Adrenal gland (tissue), 12 donors: Measurements from ENCODE around the gene MROH2A. TPM values are rescaled to one million over a fixed set of nuclear protein-coding genes. Genes with fewer than 3 reads are reported as not detected.
"Not testable (repeated sequence)": the region's sequence is repeated elsewhere in the genome, so short reads cannot be mapped to it uniquely, and the experiment has no call there.

ENCODE experiments used
- DNase-seq, 7 donors: peaks; one replicate each; pipeline ENCODE4 v3.0.0-alpha.2; 2019 to 2020
- H3K27ac ChIP-seq, 5 donors: fragments of 200-600 bp; sonication (generic) in 4 of 5; 1 replicate in 3 of 5; 2 replicates in 2 of 5; pipeline versions ENCODE4 v1.5.1 to v1.8.0; 2016 to 2020; ENCODE audit warnings: mild to moderate bottlenecking in 1 of 5
- H3K27me3 ChIP-seq: fragments of 200-600 bp; 2 replicates; pipeline ENCODE4 v1.8.0; 2021
- H3K36me3 ChIP-seq, 2 donors: fragments of 200-600 bp; replicated peaks in 1 of 2; 1 replicate in 1 of 2; 2 replicates in 1 of 2; pipeline versions ENCODE4 v1.5.1 to v1.8.0; 2018 to 2022
- H3K4me1 ChIP-seq, 2 donors: fragments of 200-600 bp; replicated peaks in 1 of 2; 1 replicate in 1 of 2; 2 replicates in 1 of 2; pipeline versions ENCODE4 v1.5.1 to v1.8.0; 2018 to 2021
- H3K4me3 ChIP-seq, 4 donors: fragments of 200-600 bp; sonication (generic) in 3 of 4; one replicate each; pipeline ENCODE4 v1.5.1; 2016 to 2018
- H3K9me3 ChIP-seq, 3 donors: fragments of 200-600 bp; sonication (generic) in 1 of 3; replicated peaks in 1 of 3; 1 replicate in 2 of 3; 2 replicates in 1 of 3; pipeline versions ENCODE4 v1.5.1 to v1.8.0; 2016 to 2021
- POLR2A ChIP-seq, 2 donors: fragments of 450-650 bp; IDR thresholded peaks; one replicate each; pipeline ENCODE4 v1.6.1; 2017; ENCODE audit warnings: antibody characterized with exemption in 2 of 2, mild to moderate bottlenecking in 2 of 2, moderate library complexity in 1 of 2
- WGBS, 4 donors: extraction: QIAGEN DNeasy Blood & Tissue Kit in 2 of 4; methylation state at CpG; one replicate each; pipeline versions ENCODE4 v1.1.5 to v1.1.7; 2013 to 2017; 5-methylcytosine and 5-hydroxymethylcytosine counted together
- intact Hi-C, 2 donors: fragments of 100-400 bp; cut with DNase I; formaldehyde crosslinking; loops; one replicate each; pipeline versions ENCODE4 v1.14.1 to v1.15.0; 2022 to 2023
- polyA plus RNA-seq, 3 donors: library from polyadenylated mRNA; stranded (reverse); fragments of 200-250 nt in 2 of 3; fragments of 350-450 nt in 1 of 3; fragmentation: Illumina TruSeq in 1 of 3; extraction: RNeasy Lipid Tissue Mini Kit (QIAGEN cat#74804) in 1 of 3; gene quantifications; one replicate each; pipeline ENCODE4 v1.2.3, GENCODE V29; 2013 to 2014
- total RNA-seq, 9 donors: library from RNA; depleted of rRNA in 4 of 9; stranded (reverse); fragments of >200 nt in 4 of 9; fragments of 120-200 nt in 1 of 9; fragmentation: NEBNext Ultra II Directional in 1 of 9; extraction: Animal tissue kit (Norgen Biotek cat#: 25700) in 1 of 9; gene quantifications; one replicate each; pipeline versions ENCODE4 v1.1.0 to v1.2.4, GENCODE V29; 2013 to 2023
- TF ChIP-seq, protein P1 (sequence below), 6 experiments: fragments of 450-650 bp in 4 of 6; fragments of 200-600 bp in 2 of 6; sonication (generic) in 1 of 6; IDR thresholded peaks; 1 replicate in 5 of 6; 2 replicates in 1 of 6; pipeline versions ENCODE4 v1.5.1 to v1.8.0; 2016 to 2021; ENCODE audit warnings: antibody characterized with exemption in 6 of 6, mild to moderate bottlenecking in 2 of 6, moderate library complexity in 1 of 6
- donor health status: healthy with polysubstance abuse.
- donor health status: Bipolar disorder and iron deficiency.
- donor health status: DM: yes; HTN: yes; CAD: no.
- donor health status: DM: no; HTN: no; CAD: no.
- donor health status: DM: no; HTN: no; CAD: no.
- donor health status: DM: yes; HTN: yes; CAD: no.

MROH2A gene
- total and polyA plus RNA-seq, 12 donors, result 0.13 TPM; not detected in 11

DNA sequence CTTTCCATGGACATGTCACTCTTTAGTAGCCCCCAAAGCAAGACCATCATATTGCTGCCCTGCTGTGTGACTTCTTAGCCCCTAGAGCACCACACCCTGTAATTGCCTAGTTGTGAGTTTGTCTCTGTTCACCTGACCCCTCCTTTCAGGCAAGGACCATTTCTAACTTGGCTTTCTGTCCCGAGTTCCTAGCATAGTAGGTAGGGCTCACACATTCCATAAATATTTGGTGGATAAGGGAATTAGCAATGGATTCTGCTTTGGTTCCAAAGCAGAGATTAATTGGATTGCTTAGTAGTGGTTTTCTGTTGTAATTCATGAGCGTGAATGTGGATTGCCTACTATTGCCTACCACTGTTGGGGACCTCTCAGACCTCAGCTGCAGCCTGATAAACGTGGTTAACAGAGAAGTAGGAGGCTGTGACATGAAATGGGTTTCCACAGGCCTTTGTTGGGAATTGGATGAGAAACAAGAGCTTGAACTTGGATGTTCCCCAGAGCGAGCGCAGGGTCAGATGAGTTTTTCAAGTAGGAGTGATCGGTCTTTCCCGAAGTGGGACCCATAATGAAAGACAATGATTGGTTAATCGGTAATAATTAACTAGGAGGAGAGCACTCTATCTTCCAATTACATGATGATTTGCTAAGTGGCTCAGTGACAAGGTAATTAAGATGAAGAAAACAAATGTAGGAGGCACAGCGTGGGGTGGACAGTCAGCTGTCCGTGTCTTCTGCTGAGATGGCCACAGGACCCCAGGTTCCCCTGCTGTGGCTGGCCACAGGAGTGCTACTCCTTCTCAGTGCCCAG, 31.5 kb upstream of the MROH2A start:
- DNase-seq, result no peak
- intact Hi-C loops, result no loop called here
- Histone ChIP-seq H3K9me3 (no peaks in the 10 kb centered on the region), H3K36me3 (no peaks in the 10 kb centered on the region), H3K4me1 (no peaks in the 10 kb centered on the region), H3K27ac (no peak overlapping the region), H3K4me3 (no peak overlapping the region), H3K27me3 (no peaks in the 10 kb centered on the region)
- no peak for TF ChIP-seq POLR2A (IDR thresholded peaks at IDR 0.05)
- TF ChIP-seq, protein P1, sequence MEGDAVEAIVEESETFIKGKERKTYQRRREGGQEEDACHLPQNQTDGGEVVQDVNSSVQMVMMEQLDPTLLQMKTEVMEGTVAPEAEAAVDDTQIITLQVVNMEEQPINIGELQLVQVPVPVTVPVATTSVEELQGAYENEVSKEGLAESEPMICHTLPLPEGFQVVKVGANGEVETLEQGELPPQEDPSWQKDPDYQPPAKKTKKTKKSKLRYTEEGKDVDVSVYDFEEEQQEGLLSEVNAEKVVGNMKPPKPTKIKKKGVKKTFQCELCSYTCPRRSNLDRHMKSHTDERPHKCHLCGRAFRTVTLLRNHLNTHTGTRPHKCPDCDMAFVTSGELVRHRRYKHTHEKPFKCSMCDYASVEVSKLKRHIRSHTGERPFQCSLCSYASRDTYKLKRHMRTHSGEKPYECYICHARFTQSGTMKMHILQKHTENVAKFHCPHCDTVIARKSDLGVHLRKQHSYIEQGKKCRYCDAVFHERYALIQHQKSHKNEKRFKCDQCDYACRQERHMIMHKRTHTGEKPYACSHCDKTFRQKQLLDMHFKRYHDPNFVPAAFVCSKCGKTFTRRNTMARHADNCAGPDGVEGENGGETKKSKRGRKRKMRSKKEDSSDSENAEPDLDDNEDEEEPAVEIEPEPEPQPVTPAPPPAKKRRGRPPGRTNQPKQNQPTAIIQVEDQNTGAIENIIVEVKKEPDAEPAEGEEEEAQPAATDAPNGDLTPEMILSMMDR (IDR thresholded peaks at IDR 0.05), result no peak
- WGBS, 4 donors, result 67 to 78% (median 72%) methylated on average over 9 to 10 of the region's 10 CpGs

DNA sequence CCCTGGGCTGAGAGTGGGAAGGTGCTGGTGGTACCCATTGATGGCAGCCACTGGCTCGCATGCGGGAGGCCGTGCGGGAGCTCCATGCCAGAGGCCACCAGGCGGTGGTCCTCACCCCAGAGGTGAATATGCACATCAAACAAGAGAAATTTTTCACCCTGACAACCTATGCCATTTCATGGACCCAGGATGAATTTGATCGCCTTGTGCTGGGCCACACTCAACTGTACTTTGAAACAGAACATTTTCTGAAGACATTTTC, 30.9 kb upstream of the MROH2A start:
- WGBS, 4 donors, result 91 to 93% (median 92%) methylated on average over 6 of the region's 6 CpGs
- Histone ChIP-seq H3K36me3 (no peaks in the 10 kb centered on the region), H3K27ac (no peak overlapping the region), H3K9me3 (no peaks in the 10 kb centered on the region), H3K4me1 (no peaks in the 10 kb centered on the region), H3K4me3 (no peak overlapping the region), H3K27me3 (no peaks in the 10 kb centered on the region)
- DNase-seq, result no peak
- intact Hi-C loops, result no loop called here
- no peak for TF ChIP-seq POLR2A (IDR thresholded peaks at IDR 0.05)
- TF ChIP-seq, protein P1 (IDR thresholded peaks at IDR 0.05), result no peak

DNA sequence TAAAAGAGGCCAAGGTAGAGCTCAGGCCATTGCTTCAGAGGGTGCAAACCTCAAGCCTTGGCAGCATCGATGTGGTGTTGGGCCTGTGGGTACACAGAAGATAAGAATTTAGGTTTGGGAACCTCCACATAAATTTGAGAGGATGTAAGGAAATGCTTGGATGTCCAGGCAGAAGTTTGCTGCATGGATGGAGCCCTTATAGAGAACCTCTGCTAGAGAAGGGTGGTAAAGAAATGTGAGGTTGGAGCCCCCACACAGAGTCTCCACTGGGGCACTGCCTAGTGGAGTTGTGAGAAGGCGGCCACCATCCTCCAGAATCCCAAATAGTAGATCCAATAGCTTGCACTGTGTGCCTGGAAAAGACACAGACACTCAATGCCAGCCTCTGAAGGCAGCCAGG, 27.4 kb upstream of the MROH2A start:
- intact Hi-C loops, DNase-seq, H3K27ac ChIP-seq, H3K36me3 ChIP-seq, H3K4me1 ChIP-seq, H3K9me3 ChIP-seq, H3K27me3 ChIP-seq, H3K4me3 ChIP-seq: not testable (repeated sequence)
- WGBS, 4 donors, result 48 to 82% (median 73%) methylated on average over 2 of the region's 2 CpGs

DNA sequence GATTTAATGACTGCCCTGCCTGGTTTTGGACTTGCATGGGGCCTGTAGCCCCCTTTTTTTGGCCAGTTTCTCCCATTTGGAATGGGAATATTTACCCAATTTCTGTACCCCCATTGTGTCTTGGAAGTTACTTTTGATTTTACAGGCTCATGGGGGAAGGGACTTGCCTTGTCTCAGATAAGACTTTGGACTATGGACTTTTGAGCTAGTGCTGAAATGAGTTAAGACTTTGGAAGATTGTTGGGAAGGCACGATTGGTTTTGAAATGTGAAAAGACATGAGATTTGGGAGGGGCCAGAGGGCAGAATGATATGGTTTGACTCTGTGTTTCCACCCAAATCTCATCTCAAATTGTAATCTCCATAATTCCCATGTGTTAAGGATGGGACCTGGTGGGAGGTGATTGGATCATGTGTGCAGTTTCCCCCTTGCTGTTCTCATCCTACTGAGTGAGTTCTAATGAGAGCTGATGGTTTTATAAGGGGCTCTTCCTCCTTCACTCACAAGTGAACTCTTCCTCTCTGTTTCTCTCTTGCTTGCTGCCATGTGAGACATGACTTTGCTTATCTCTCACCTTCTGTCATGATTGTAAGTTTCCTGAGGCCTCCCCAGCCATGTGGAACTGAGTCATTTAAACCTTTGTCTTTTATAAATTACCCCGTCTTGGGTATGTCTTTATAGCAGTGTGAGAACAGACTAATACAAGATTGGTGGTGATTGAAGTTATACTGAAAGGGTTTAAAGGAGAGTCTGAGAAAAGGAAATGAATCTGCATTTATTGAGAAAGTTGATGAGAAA, 26.7 kb upstream of the MROH2A start:
- intact Hi-C loops, H3K27me3 ChIP-seq, H3K9me3 ChIP-seq, H3K4me3 ChIP-seq, H3K36me3 ChIP-seq, H3K27ac ChIP-seq, DNase-seq, H3K4me1 ChIP-seq: not testable (repeated sequence)
- 56 to 70% (median 62%) methylated on average over 2 of the region's 2 CpGs for WGBS, 4 donors

DNA sequence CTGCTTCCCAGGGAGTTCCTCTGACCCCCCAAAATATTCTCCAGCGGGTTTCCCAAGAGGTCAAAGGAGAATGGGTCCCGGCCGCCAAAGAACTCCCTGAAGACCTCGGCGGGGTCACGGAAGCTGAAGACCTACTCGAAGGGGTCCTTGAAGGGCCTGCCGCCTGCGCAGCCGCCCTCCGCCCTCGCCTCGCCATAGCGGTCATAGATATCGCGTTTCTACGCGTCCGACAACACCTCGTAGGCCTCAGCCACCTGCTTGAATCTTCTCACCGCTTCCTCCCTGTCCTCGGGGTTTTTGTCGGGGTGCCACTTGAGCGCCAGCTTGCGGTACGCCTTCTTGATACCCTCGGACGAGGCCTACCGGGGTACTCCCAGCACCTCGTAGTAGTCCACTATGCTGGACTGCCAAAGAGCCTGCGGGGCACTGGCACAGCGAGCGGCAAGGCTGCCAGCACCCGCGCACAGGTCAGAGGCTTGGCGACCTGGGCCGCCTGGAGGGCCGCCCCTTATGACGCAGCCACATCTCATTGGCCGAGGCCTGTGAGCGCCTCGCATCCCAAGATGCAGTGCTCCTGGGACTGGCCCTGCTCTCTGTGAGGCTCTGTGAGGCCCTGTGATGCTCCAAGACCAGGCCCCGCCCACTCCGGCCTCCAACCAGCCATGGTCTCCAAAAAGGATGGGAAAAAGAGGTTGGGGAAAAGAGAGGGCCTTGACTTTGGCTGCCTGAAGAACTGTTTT, 23.1 kb upstream of the MROH2A start:
- 87 to 97% (median 93%) methylated on average over 24 to 43 of the region's 44 CpGs for WGBS, 4 donors
- intact Hi-C loops, result no loop called here
- TF ChIP-seq, protein P1 (IDR thresholded peaks at IDR 0.05), result no peak
- no peak for TF ChIP-seq POLR2A (IDR thresholded peaks at IDR 0.05)
- no peaks in the 10 kb centered on the region for H3K36me3 ChIP-seq
- no peaks in the 10 kb centered on the region for H3K4me1 ChIP-seq
- H3K9me3 ChIP-seq, result no peaks in the 10 kb centered on the region
- DNase-seq, result no peak
- no peak overlapping the region for H3K27ac ChIP-seq
- no peak overlapping the region for H3K4me3 ChIP-seq
- no peaks in the 10 kb centered on the region for H3K27me3 ChIP-seq
